K562 (cell line): Measurements from ENCODE around the gene GPC3. TPM values are rescaled to one million over a fixed set of nuclear protein-coding genes. Genes with fewer than 3 reads are reported as not detected.

Experiments
- ATAC-seq: fragments of 200-7000 bp; cut with Tn5 transposase; 3 replicates; pipeline ENCODE4 v1.9.1; 2020; ENCODE audit warnings: moderate library complexity
- BruUV-seq: library from RNA; stranded (reverse); fragments of 400-500 nt; replicated peaks from 2 replicates; lab custom pipeline; 2021; lab: Mats Ljungman, UMichigan
- CTCF ChIA-PET: fragments of 300-600 bp; formaldehyde crosslinking; extraction: SDS; loops from one replicate; lab custom pipeline; 2021; ENCODE audit warnings: low intra/inter-chr PET ratio; lab: Yijun Ruan, JAX
- POLR2A ChIA-PET: fragments of 300-600, 350-650 bp; sonication (Branson Sonifier 250); formaldehyde crosslinking; extraction: SDS; loops from one replicate; lab custom pipeline; 2021; ENCODE audit warnings: antibody characterized with exemption, inconsistent platforms; lab: Yijun Ruan, JAX
- DNase-seq, 4 experiments: peaks; one replicate each; pipeline versions ENCODE4 v3.0.0 to v3.0.0-alpha.2; 2011 to 2018; ENCODE audit warnings: low spot score in 3 of 4, mixed read lengths in 3 of 4; ENCODE audit errors: extremely low read depth in 1 of 4
- FAIRE-seq: peaks from 2 replicates; lab custom pipeline; 2011; peaks lifted over from hg19 to GRCh38; lab: Jason Lieb, UNC
- H2AFZ ChIP-seq: 2 replicates; pipeline ENCODE4 v1.6.0; 2011; ENCODE audit warnings: low read depth, low read length, control low read depth, inconsistent platforms
- H3K27ac ChIP-seq: fragments of 200-600 bp; 3 replicates; pipeline ENCODE4 v1.8.0; 2011; ENCODE audit warnings: low read depth, mild to moderate bottlenecking, control low read depth, inconsistent platforms, low read length, moderate library complexity, mixed read lengths; ENCODE audit errors: extremely low read depth
- H3K27me3 ChIP-seq, 2 experiments: fragments of 300-600 bp in 1 of 2; 2 replicates in 1 of 2; 3 replicates in 1 of 2; pipeline versions ENCODE4 v1.6.0 to v1.8.0; 2011; ENCODE audit warnings: inconsistent platforms in 2 of 2, low read length in 2 of 2, mild to moderate bottlenecking in 1 of 2, mixed read lengths in 1 of 2, moderate library complexity in 1 of 2; ENCODE audit not compliant: control insufficient read depth in 2 of 2, insufficient read depth in 2 of 2
- H3K36me3 ChIP-seq: fragments of 300-600 bp; 3 replicates; pipeline ENCODE4 v1.8.0; 2011; ENCODE audit warnings: mild to moderate bottlenecking, low read length, inconsistent platforms; ENCODE audit not compliant: control insufficient read depth, insufficient read depth
- H3K4me1 ChIP-seq, 2 experiments: fragments of 200-600 bp in 1 of 2; replicated peaks in 1 of 2; 2 replicates in 1 of 2; 3 replicates in 1 of 2; pipeline versions ENCODE4 v1.5.1 to v1.8.0; 2011; ENCODE audit warnings: inconsistent platforms in 2 of 2, low read length in 2 of 2, mild to moderate bottlenecking in 1 of 2, mixed read lengths in 1 of 2, moderate library complexity in 1 of 2; ENCODE audit not compliant: control insufficient read depth in 2 of 2, insufficient read depth in 2 of 2
- H3K4me2 ChIP-seq: 2 replicates; pipeline ENCODE4 v1.6.1; 2011; ENCODE audit warnings: low read length, control low read depth, inconsistent platforms, mixed read lengths; ENCODE audit not compliant: insufficient read depth
- H3K4me3 ChIP-seq: fragments of 200-600 bp; sonication (generic), shearing (Covaris generic); 2 replicates; pipeline ENCODE4 v1.5.1; 2016; ENCODE audit warnings: control low read depth, inconsistent platforms
- H3K79me2 ChIP-seq: fragments of 200-600 bp; 3 replicates; pipeline ENCODE4 v1.8.0; 2011; ENCODE audit warnings: low read length, inconsistent platforms; ENCODE audit not compliant: control insufficient read depth, insufficient read depth
- H3K9ac ChIP-seq, 2 experiments: 2 replicates each; pipeline versions ENCODE4 v1.6.0 to v1.6.1; 2011; ENCODE audit warnings: low read depth in 2 of 2, low read length in 2 of 2, control low read depth in 1 of 2, inconsistent platforms in 1 of 2, mild to moderate bottlenecking in 1 of 2, mixed read lengths in 1 of 2; ENCODE audit not compliant: insufficient read depth in 1 of 2
- H3K9me1 ChIP-seq: one replicate; pipeline ENCODE4 v1.6.0; 2011; ENCODE audit warnings: inconsistent platforms, mild to moderate bottlenecking, low read length, moderate library complexity; ENCODE audit not compliant: control insufficient read depth, insufficient read depth
- H3K9me3 ChIP-seq: replicated peaks from 2 replicates; pipeline ENCODE4 v1.5.1; 2011; ENCODE audit warnings: low read depth, low read length, inconsistent platforms; ENCODE audit not compliant: control insufficient read depth, insufficient read depth
- H4K20me1 ChIP-seq: replicated peaks from 2 replicates; pipeline ENCODE4 v1.6.1; 2011; ENCODE audit warnings: low read length, inconsistent platforms, mixed read lengths; ENCODE audit not compliant: control insufficient read depth, insufficient read depth
- CBFA2T3 ChIP-seq: fragments of 450-650 bp; IDR thresholded peaks from 2 replicates; pipeline ENCODE4 v1.6.1; 2017
- DPF2 ChIP-seq: fragments of 450-650 bp; IDR thresholded peaks from 2 replicates; pipeline ENCODE4 v1.6.1; 2016
- HMG20A ChIP-seq: fragments of 450-650 bp; formaldehyde crosslinking; conservative IDR thresholded peaks from 2 replicates; pipeline ENCODE4 v1.4.0; 2020; ENCODE audit warnings: mild to moderate bottlenecking, mixed read lengths
- JUNB ChIP-seq: fragments of 450-650 bp; formaldehyde crosslinking; conservative IDR thresholded peaks from 2 replicates; pipeline ENCODE4 v1.4.0; 2020; ENCODE audit warnings: mild to moderate bottlenecking
- WGBS: fragments of 100-300 bp; shearing (Covaris generic); methylation state at CpG from one replicate; pipeline ENCODE4 v1.1.6; 2016; ENCODE audit warnings: low coverage, mixed read lengths; ENCODE audit not compliant: insufficient coverage; ENCODE audit errors: missing lambda C conversion rate; 5-methylcytosine and 5-hydroxymethylcytosine counted together
- in situ Hi-C: fragments of 300-500 bp; cut with MboI; formaldehyde crosslinking; loops from 4 replicates; pipeline ENCODE4 v1.15.0; 2018; ENCODE audit warnings: inconsistent platforms, mixed read lengths
- intact Hi-C: fragments of 100-400 bp; cut with micrococcal nuclease; formaldehyde crosslinking; loops from 2 replicates; pipeline ENCODE4 v1.14.2; 2022
- polyA plus RNA-seq, 8 experiments: library from polyadenylated mRNA; depleted of rRNA in 4 of 8; stranded (reverse) in 5 of 8; unstranded in 3 of 8; fragments of >200 nt; fragmentation: Nextera tagmentation in 2 of 8; fragmentation: Illumina TruSeq in 1 of 8; extraction: Ambion mirVana in 2 of 8; extraction: Trizol in 1 of 8; gene quantifications; 2 replicates each; pipeline versions ENCODE4 v1.2.1 to v1.2.3, GENCODE V29; 2011 to 2014; ENCODE audit warnings: inconsistent platforms in 1 of 8, missing spikeins in 1 of 8
- total RNA-seq, 7 experiments: library from RNA; depleted of rRNA in 6 of 7; stranded (reverse); fragments of >200 nt in 6 of 7; fragmentation: Illumina TruSeq in 2 of 7; extraction: Trizol in 2 of 7; gene quantifications; 2 replicates each; pipeline versions ENCODE4 v1.2.1 to v1.2.3, GENCODE V29; 2011 to 2021; ENCODE audit warnings: low replicate concordance in 1 of 7

Gene GPC3
- total and polyA plus RNA-seq, 9 of the 15 experiments (the other 6 are each of a cell fraction or from before 2014, with no cell fraction given) = 0.42 TPM; not detected in 8

DNA sequence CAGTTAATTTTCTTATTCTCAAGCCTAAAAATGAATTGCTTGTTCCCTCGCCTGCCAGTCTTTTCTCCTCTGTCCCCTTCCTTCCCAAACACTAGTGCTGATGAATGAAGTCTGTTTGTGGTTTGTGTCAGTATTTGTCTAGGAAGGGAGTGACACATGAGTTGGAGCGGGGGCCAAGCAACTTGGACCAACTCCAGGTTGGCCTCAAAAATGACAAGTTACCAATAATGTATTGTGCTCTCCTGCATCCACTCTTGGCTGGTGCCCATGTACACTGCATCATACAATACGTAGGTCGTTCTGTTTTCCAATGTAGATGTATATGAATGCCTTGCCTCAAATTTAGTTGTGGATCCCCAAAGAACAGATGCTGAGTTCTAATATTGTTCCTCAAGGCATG, 347.1 kb downstream of the GPC3 start:
- Histone ChIP-seq H3K79me2 (no peaks in the 10 kb centered on the region), H3K9ac (no peak overlapping the region), H3K4me1 (no peaks in the 10 kb centered on the region), H3K27ac (no peak overlapping the region), H3K27me3 (no peaks in the 10 kb centered on the region), H3K4me3 (no peak overlapping the region), H4K20me1 (no peaks in the 10 kb centered on the region), H3K9me1 (no peaks in the 10 kb centered on the region), H3K36me3 (no peaks in the 10 kb centered on the region), H2AFZ (no peak overlapping the region), H3K4me2 (no peak overlapping the region), H3K9me3 (no peaks in the 10 kb centered on the region)
- ATAC-seq (no peak), DNase-seq (no peak), FAIRE-seq (no peak)
- in situ Hi-C loops = no loop called here
- ChIA-PET CTCF (no interaction called here), POLR2A (interaction anchor here (0.8 kb wide), 1 partner anchor 236 kb away, joined by 3 read pairs; no protein-coding TSS in a partner anchor)
- no TSS peak for BruUV-seq
- no peak for TF ChIP-seq JUNB (CRISPR knock-in tag)
- no peak for TF ChIP-seq CBFA2T3
- intact Hi-C loops = no loop called here
- WGBS = 0% methylated on average over 4 of the region's 4 CpGs

DNA sequence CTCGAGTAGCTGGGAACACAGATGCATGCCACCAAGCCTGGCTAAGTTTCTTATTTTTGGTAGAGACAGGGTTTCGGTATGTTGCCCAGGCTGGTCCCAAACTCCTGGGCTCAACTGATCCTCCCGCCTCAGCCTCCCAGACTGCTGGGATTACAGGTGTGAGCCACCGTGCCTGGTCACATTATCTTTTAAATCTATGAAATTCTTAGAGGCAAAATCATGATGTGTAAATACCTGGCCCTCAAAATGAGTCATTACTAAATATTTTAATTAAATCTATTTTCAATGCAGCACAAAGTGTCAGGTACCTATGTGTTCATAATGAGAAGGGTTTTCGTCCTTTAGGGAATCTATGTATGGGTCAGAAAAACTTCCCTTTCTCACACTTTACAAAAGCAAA, 347.6 kb downstream of the GPC3 start:
- ATAC-seq (no peak), FAIRE-seq (no peak), DNase-seq (no peak)
- no peaks in the 10 kb centered on the region for H3K9me1 ChIP-seq
- no peaks in the 10 kb centered on the region for H3K4me1 ChIP-seq
- no peaks in the 10 kb centered on the region for H3K9me3 ChIP-seq
- TF ChIP-seq DPF2 = no peak
- TF ChIP-seq HMG20A = no peak
- H2AFZ ChIP-seq = no peak overlapping the region
- no TSS peak for BruUV-seq
- H3K27ac ChIP-seq = no peak overlapping the region
- H3K27me3 ChIP-seq = no peaks in the 10 kb centered on the region
- ChIA-PET CTCF (no interaction called here), POLR2A (no interaction called here)
- intact Hi-C loops = no loop called here
- no peak overlapping the region for H3K9ac ChIP-seq
- H3K4me2 ChIP-seq = no peak overlapping the region
- 3% methylated on average over 5 of the region's 5 CpGs for WGBS
- in situ Hi-C loops = no loop called here
- no peaks in the 10 kb centered on the region for H3K79me2 ChIP-seq
- H4K20me1 ChIP-seq = no peaks in the 10 kb centered on the region
- no peak overlapping the region for H3K4me3 ChIP-seq
- no peaks in the 10 kb centered on the region for H3K36me3 ChIP-seq
